ENCODE data around the gene STPG1.

STPG1 gene

DNA sequence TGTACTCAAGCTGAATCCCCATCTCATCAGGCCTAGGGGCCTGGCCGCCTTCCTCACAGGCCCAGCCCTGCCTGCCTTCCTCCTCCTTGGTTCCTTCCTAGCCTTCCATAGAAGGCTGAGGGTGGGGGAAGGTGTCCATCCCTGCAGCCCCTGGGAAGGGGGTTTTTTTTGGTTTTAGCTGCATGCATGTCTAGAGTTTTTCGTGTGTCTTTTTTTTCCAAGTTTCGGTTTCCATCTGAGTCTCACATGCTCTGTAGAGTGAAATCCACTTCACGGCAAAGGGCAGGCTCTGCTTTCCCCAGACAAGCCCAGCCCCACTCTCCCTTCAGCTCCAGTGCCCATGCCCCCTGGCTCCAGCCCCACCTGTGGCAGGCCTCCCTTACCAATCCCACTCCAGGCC, 62.3 kb downstream of the STPG1 start:
- TF ChIP-seq ZBTB20 (tag by site-specific recombination; IDR thresholded peaks at IDR 0.05) (no peak), FEZF1 (tag by site-specific recombination; IDR thresholded peaks at IDR 0.05) (no peak), ZFP69B (tag by site-specific recombination; IDR thresholded peaks at IDR 0.05) (no peak), ZNF302 (tag by site-specific recombination; IDR thresholded peaks at IDR 0.05; ENCODE audit: low read depth) (no peak), KLF1 (tag by site-specific recombination; IDR thresholded peaks at IDR 0.05) (no peak), ZSCAN23 (tag by site-specific recombination; IDR thresholded peaks at IDR 0.05) (no peak), ZNF133 (tag by site-specific recombination; IDR thresholded peaks at IDR 0.05) (no peak), PRDM2 (tag by site-specific recombination; IDR thresholded peaks at IDR 0.05; ENCODE audit: borderline replicate concordance) (no peak), ZNF138 (tag by site-specific recombination; IDR thresholded peaks at IDR 0.05; ENCODE audit: borderline replicate concordance) (no peak), ZNF335 (tag by site-specific recombination; conservative IDR thresholded peaks at IDR 0.05) (no peak), ZNF585B (tag by site-specific recombination; IDR thresholded peaks at IDR 0.05) (no peak), ZNF530 (tag by site-specific recombination; IDR thresholded peaks at IDR 0.05; ENCODE audit: low read depth) (no peak)
- TF ChIP-seq, protein P1, sequence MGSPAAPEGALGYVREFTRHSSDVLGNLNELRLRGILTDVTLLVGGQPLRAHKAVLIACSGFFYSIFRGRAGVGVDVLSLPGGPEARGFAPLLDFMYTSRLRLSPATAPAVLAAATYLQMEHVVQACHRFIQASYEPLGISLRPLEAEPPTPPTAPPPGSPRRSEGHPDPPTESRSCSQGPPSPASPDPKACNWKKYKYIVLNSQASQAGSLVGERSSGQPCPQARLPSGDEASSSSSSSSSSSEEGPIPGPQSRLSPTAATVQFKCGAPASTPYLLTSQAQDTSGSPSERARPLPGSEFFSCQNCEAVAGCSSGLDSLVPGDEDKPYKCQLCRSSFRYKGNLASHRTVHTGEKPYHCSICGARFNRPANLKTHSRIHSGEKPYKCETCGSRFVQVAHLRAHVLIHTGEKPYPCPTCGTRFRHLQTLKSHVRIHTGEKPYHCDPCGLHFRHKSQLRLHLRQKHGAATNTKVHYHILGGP (tag by site-specific recombination; IDR thresholded peaks at IDR 0.05) = no peak
- TF ChIP-seq, protein P2, sequence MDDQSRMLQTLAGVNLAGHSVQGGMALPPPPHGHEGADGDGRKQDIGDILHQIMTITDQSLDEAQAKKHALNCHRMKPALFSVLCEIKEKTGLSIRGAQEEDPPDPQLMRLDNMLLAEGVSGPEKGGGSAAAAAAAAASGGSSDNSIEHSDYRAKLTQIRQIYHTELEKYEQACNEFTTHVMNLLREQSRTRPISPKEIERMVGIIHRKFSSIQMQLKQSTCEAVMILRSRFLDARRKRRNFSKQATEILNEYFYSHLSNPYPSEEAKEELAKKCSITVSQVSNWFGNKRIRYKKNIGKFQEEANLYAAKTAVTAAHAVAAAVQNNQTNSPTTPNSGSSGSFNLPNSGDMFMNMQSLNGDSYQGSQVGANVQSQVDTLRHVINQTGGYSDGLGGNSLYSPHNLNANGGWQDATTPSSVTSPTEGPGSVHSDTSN (CRISPR knock-in tag; IDR thresholded peaks at IDR 0.05) = no peak
- TF ChIP-seq, protein P3, sequence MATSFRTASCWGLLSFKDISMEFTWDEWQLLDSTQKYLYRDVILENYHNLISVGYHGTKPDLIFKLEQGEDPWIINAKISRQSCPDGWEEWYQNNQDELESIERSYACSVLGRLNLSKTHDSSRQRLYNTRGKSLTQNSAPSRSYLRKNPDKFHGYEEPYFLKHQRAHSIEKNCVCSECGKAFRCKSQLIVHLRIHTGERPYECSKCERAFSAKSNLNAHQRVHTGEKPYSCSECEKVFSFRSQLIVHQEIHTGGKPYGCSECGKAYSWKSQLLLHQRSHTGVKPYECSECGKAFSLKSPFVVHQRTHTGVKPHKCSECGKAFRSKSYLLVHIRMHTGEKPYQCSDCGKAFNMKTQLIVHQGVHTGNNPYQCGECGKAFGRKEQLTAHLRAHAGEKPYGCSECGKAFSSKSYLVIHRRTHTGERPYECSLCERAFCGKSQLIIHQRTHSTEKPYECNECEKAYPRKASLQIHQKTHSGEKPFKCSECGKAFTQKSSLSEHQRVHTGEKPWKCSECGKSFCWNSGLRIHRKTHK (tag by site-specific recombination; IDR thresholded peaks at IDR 0.05) = no peak
- H3K4me3 ChIP-seq (ENCODE audit: low read depth, low read length) = no peak overlapping the region
- ChIA-PET CTCF (interaction anchor here (0.6 to 2.2 kb wide), 4 partner anchors 40 to 1601 kb away, joined by 3 to 7 read pairs (median 5); no protein-coding TSS in a partner anchor), POLR2A (interaction anchor here (1.2 to 1.9 kb wide), 2 partner anchors 29 to 32 kb away, joined by 4 to 13 read pairs; partner anchors contain the start of gene GRHL3)
- no peaks in the 10 kb centered on the region for H3K9me3 ChIP-seq (ENCODE audit: control insufficient read depth, insufficient read depth, low read depth, low read length)
- peaks cover 10% of the 10 kb centered on the region for H3K4me1 ChIP-seq (ENCODE audit: control insufficient read depth, insufficient read depth, low read length)
- no peak overlapping the region for H3K27ac ChIP-seq (ENCODE audit: extremely low read depth, low read depth, low read length)
- H3K36me3 ChIP-seq (ENCODE audit: control insufficient read depth in 2 of 2, insufficient read depth in 1 of 2, low read length in 2 of 2) = peaks cover 0 to 30% of the 10 kb centered on the region in 2 experiments; a peak in 1 of 3 replicates

- CTCF ChIA-PET = interaction anchor here (0.6 kb wide), 1 partner anchor 201 kb away, joined by 3 read pairs; no protein-coding TSS in a partner anchor
- POLR2A ChIA-PET = interaction anchor here (0.6 kb wide), 1 partner anchor 162 kb away, joined by 3 read pairs; no protein-coding TSS in a partner anchor
- TF ChIP-seq ZNF366 (tag by site-specific recombination; conservative IDR thresholded peaks at IDR 0.05) (no peak), ZNF664 (tag by site-specific recombination; IDR thresholded peaks at IDR 0.05) (no peak), REPIN1 (tag by site-specific recombination; IDR thresholded peaks at IDR 0.05; ENCODE audit: low read depth) (no peak), SCRT1 (tag by site-specific recombination; IDR thresholded peaks at IDR 0.05; ENCODE audit: borderline replicate concordance) (no peak), CTCF (tag by site-specific recombination; IDR thresholded peaks at IDR 0.05) (no peak), ZNF670 (tag by site-specific recombination; IDR thresholded peaks at IDR 0.05; ENCODE audit: low read depth) (no peak)
- TF ChIP-seq, protein P4, sequence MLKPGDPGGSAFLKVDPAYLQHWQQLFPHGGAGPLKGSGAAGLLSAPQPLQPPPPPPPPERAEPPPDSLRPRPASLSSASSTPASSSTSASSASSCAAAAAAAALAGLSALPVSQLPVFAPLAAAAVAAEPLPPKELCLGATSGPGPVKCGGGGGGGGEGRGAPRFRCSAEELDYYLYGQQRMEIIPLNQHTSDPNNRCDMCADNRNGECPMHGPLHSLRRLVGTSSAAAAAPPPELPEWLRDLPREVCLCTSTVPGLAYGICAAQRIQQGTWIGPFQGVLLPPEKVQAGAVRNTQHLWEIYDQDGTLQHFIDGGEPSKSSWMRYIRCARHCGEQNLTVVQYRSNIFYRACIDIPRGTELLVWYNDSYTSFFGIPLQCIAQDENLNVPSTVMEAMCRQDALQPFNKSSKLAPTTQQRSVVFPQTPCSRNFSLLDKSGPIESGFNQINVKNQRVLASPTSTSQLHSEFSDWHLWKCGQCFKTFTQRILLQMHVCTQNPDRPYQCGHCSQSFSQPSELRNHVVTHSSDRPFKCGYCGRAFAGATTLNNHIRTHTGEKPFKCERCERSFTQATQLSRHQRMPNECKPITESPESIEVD (tag by site-specific recombination; IDR thresholded peaks at IDR 0.05) = no peak
These were observed 63.7 kb downstream of the STPG1 start for GRCh38 chr1:24349891-24350290.

More at GRCh38 chr1:24349891-24350290, 63.7 kb downstream of the STPG1 start:
- Histone ChIP-seq H3K4me1 (ENCODE audit: control insufficient read depth, insufficient read depth, low read length) (peaks cover 10% of the 10 kb centered on the region), H3K9me3 (ENCODE audit: control insufficient read depth, insufficient read depth, low read depth, low read length) (no peaks in the 10 kb centered on the region), H3K36me3 (ENCODE audit: control insufficient read depth in 2 of 2, insufficient read depth in 1 of 2, low read length in 2 of 2) (peaks cover 0 to 25% of the 10 kb centered on the region in 2 experiments; a peak in 1 of 3 replicates), H3K4me3 (ENCODE audit: low read depth, low read length) (no peak overlapping the region), H3K27ac (ENCODE audit: extremely low read depth, low read depth, low read length) (no peak overlapping the region)

Data from HEK293 (cell line).